Endothelial cell of umbilical vein (primary cell): ENCODE data around the gene CLPX.

Source experiments
- CTCF ChIP-seq, 2 donors: IDR thresholded peaks; 1 replicate in 1 of 2; 2 replicates in 1 of 2; pipeline ENCODE4 v1.5.1; 2011; ENCODE audit warnings: low read length in 2 of 2, mild to moderate bottlenecking in 2 of 2, moderate library complexity in 2 of 2, control low read depth in 1 of 2, inconsistent platforms in 1 of 2, low read depth in 1 of 2; ENCODE audit not compliant: insufficient read depth in 1 of 2; ENCODE audit errors: extremely low read depth in 1 of 2
- FOS ChIP-seq: IDR thresholded peaks from 2 replicates; pipeline ENCODE4 v1.6.1; 2011; ENCODE audit warnings: mild to moderate bottlenecking, low read length, moderate library complexity, borderline replicate concordance; ENCODE audit not compliant: insufficient read depth
- JUN ChIP-seq: IDR thresholded peaks from 2 replicates; pipeline ENCODE4 v1.6.1; 2011; ENCODE audit warnings: borderline replicate concordance, low read depth; ENCODE audit not compliant: insufficient read length, insufficient read depth
- POLR2A ChIP-seq: IDR thresholded peaks from 2 replicates; pipeline ENCODE4 v1.6.1; 2012; ENCODE audit warnings: low read depth, mild to moderate bottlenecking, control low read depth, low read length
- POLR2AphosphoS5 ChIP-seq: IDR thresholded peaks from 2 replicates; pipeline ENCODE4 v1.6.1; 2012; ENCODE audit warnings: low read depth, mild to moderate bottlenecking, control low read depth, low read length, moderate library complexity; ENCODE audit not compliant: insufficient read depth

GRCh38 chr15:65172531-65172930 is 12.6 kb downstream of the CLPX start:
- TF ChIP-seq CTCF (IDR thresholded peaks at IDR 0.05; ENCODE audit: extremely low read depth in 1 of 2, insufficient read depth in 1 of 2, low read depth in 1 of 2, low read length in 2 of 2): no peak
- no peak for TF ChIP-seq JUN
- no peak for TF ChIP-seq POLR2A
- TF ChIP-seq FOS: no peak
- no peak for TF ChIP-seq POLR2AphosphoS5
